ENCODE data around the gene BTBD9. TPM values are rescaled to one million over a fixed set of nuclear protein-coding genes. Genes with fewer than 3 reads are reported as not detected.

The BTBD9 gene
- total RNA-seq, 4 donors from 2014 or later: 5.5 to 14.1 (median 6.3) TPM

- Histone ChIP-seq H3K27ac (no peak overlapping the region), H3K4me1 (peaks cover 6 to 8% of the 10 kb centered on the region in 2 donors), H3K9me3 (no peaks in the 10 kb centered on the region), H3K27me3 (no peaks in the 10 kb centered on the region), H3K4me3 (no peak overlapping the region), H3K36me3 (no peaks in the 10 kb centered on the region)
- DNase-seq (no peak), ATAC-seq (no peak)
- TF ChIP-seq CTCF (IDR thresholded peaks at IDR 0.05 in 4 of 5, conservative IDR thresholded peaks at IDR 0.05 in 1 of 5) (no peak), POLR2A (IDR thresholded peaks at IDR 0.05) (no peak)
- intact Hi-C loops (cut with DNase I; ENCODE audit: low total_unique reads) (no loop called here), in situ Hi-C loops (cut with MboI; ENCODE audit: low sequenced_read_pairs in 4 of 4) (no loop called here)
These were observed 125.3 kb downstream of the BTBD9 start for GRCh38 chr6:38514399-38514798.

DNA sequence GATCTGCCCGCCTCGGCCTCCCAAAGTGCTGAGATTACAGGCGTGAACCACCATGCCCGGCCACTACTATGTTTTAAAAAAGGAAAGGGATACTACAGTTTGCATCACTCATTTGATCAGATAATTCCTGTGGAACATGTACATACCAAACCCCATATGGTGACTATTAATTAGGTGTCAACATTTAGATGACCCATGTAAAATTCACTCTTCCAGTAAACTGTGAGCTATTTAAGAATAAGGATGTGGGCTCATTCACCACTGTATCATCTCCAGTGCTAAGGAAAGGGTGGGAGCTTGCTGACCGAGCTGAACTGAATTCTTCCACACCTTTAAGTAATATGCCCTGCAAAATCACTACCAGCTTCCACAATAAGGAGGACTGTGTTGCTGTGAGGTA, 127.5 kb downstream of the BTBD9 start:
- ATAC-seq: no peak

GRCh38 chr6:38510205-38510604, 129.5 kb downstream of the BTBD9 start:
- intact Hi-C loops (cut with DNase I; ENCODE audit: low total_unique reads): no loop called here

More for the DNA sequence above, 127.5 kb downstream of the BTBD9 start:
- DNase-seq: no peak
- in situ Hi-C loops (cut with MboI; ENCODE audit: low sequenced_read_pairs in 4 of 4): no loop called here
- no peaks in the 10 kb centered on the region for H3K9me3 ChIP-seq
- no peaks in the 10 kb centered on the region for H3K27me3 ChIP-seq
- no peaks in the 10 kb centered on the region for H3K36me3 ChIP-seq
- H3K4me1 ChIP-seq: peaks cover 16% of the 10 kb centered on the region in 2 donors
- H3K27ac ChIP-seq: no peak overlapping the region
- no peak for TF ChIP-seq POLR2A (IDR thresholded peaks at IDR 0.05)
- no peak for TF ChIP-seq CTCF (IDR thresholded peaks at IDR 0.05 in 4 of 5, conservative IDR thresholded peaks at IDR 0.05 in 1 of 5)
- H3K4me3 ChIP-seq: no peak overlapping the region
- intact Hi-C loops (cut with DNase I; ENCODE audit: low total_unique reads): no loop called here

GRCh38 chr6:38509713-38510112, 130.0 kb downstream of the BTBD9 start:
- no peak for TF ChIP-seq POLR2A (IDR thresholded peaks at IDR 0.05)
- no peak for TF ChIP-seq CTCF (IDR thresholded peaks at IDR 0.05 in 4 of 5, conservative IDR thresholded peaks at IDR 0.05 in 1 of 5)
- Histone ChIP-seq H3K9me3 (no peaks in the 10 kb centered on the region), H3K27me3 (no peaks in the 10 kb centered on the region), H3K36me3 (no peaks in the 10 kb centered on the region), H3K4me3 (no peak overlapping the region), H3K4me1 (peaks cover 20 to 23% of the 10 kb centered on the region in 2 donors), H3K27ac (no peak overlapping the region)
- in situ Hi-C loops (cut with MboI; ENCODE audit: low sequenced_read_pairs in 4 of 4): no loop called here
- ATAC-seq (no peak), DNase-seq (no peak)
- intact Hi-C loops (cut with DNase I; ENCODE audit: low total_unique reads): no loop called here

More at GRCh38 chr6:38510205-38510604, 129.5 kb downstream of the BTBD9 start:
- in situ Hi-C loops (cut with MboI; ENCODE audit: low sequenced_read_pairs in 4 of 4): no loop called here
- H3K27ac ChIP-seq: no peak overlapping the region
- no peaks in the 10 kb centered on the region for H3K27me3 ChIP-seq
- H3K9me3 ChIP-seq: no peaks in the 10 kb centered on the region
- ATAC-seq (no peak), DNase-seq (no peak)
- peaks cover 20 to 23% of the 10 kb centered on the region in 2 donors for H3K4me1 ChIP-seq
- TF ChIP-seq POLR2A (IDR thresholded peaks at IDR 0.05) (no peak), CTCF (IDR thresholded peaks at IDR 0.05 in 4 of 5, conservative IDR thresholded peaks at IDR 0.05 in 1 of 5) (no peak)
- H3K36me3 ChIP-seq: no peaks in the 10 kb centered on the region
- no peak overlapping the region for H3K4me3 ChIP-seq

DNA sequence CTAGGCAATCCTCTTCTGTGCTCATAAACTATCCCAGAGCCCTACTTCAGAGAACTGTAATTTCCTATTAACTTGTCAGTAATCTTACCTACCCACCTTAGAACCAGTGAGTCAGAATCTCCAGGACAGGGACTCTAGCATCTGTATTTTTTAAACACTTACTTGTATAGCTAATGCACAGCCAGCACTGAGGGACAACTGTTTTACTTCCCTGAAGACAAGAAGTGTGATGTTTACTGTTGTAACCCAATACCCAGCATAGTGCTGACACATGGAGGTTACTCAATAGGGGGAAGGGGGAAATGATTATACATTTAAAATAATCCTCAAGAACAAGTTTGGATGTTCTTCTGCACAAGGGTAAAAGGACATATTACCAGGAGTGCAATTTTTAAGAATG, 130.8 kb downstream of the BTBD9 start:
- H3K4me1 ChIP-seq: peaks cover 25% of the 10 kb centered on the region in 2 donors
- H3K9me3 ChIP-seq: no peaks in the 10 kb centered on the region
- no peak overlapping the region for H3K4me3 ChIP-seq
- TF ChIP-seq CTCF (IDR thresholded peaks at IDR 0.05 in 4 of 5, conservative IDR thresholded peaks at IDR 0.05 in 1 of 5) (no peak), POLR2A (IDR thresholded peaks at IDR 0.05) (no peak)
- ATAC-seq (peak; percentile 91), DNase-seq (no peak)
- intact Hi-C loops (cut with DNase I; ENCODE audit: low total_unique reads) (no loop called here), in situ Hi-C loops (cut with MboI; ENCODE audit: low sequenced_read_pairs in 4 of 4) (no loop called here)
- H3K36me3 ChIP-seq: no peaks in the 10 kb centered on the region
- peak overlapping the region in 2 of 4 donors; percentile 8 to 13 for H3K27ac ChIP-seq
- H3K27me3 ChIP-seq: no peaks in the 10 kb centered on the region
